HG02870 (cell line): Measurements from ENCODE around the gene LPA.

Source experiments
- ATAC-seq: cut with Tn5 transposase; IDR thresholded peaks from one replicate; pipeline ENCODE4 v1.9.1; 2021; ENCODE audit warnings: mild to moderate bottlenecking, moderate library complexity; ENCODE audit not compliant: unreplicated experiment

The LPA gene

GRCh38 chr6:160519133-160519532 lies 144.9 kb downstream of the LPA start:
- no peak for ATAC-seq

GRCh38 chr6:160513836-160514235 lies 150.2 kb downstream of the LPA start:
- no peak for ATAC-seq

- no peak for ATAC-seq
Measured at GRCh38 chr6:160510976-160511617, 153.0 kb downstream of the LPA start.

- ATAC-seq, result no peak
Measured at GRCh38 chr6:160510199-160510598, 153.9 kb downstream of the LPA start.

- ATAC-seq, result no peak
Measured at GRCh38 chr6:160509610-160510009, 154.5 kb downstream of the LPA start.

- ATAC-seq, result no peak
Measured at GRCh38 chr6:160508599-160508998, 155.5 kb downstream of the LPA start.

- ATAC-seq, result no peak
Measured at GRCh38 chr6:160507420-160507819, 156.7 kb downstream of the LPA start.

- ATAC-seq, result no peak
Measured at GRCh38 chr6:160505970-160506369, 158.1 kb downstream of the LPA start.

GRCh38 chr6:160500639-160501038 lies 163.4 kb downstream of the LPA start:
- no peak for ATAC-seq

- no peak for ATAC-seq
Measured at GRCh38 chr6:160494576-160494975, 169.5 kb downstream of the LPA start.

- ATAC-seq, result no peak
Measured at GRCh38 chr6:160489091-160489490, 175.0 kb downstream of the LPA start.

- no peak for ATAC-seq
Measured at GRCh38 chr6:160487116-160487515, 177.0 kb downstream of the LPA start.
